Stimulated activated CD8-positive, alpha-beta memory T cell treated with anti-CD3 and anti-CD28 coated beads, Interleukin-7, amount 100 ng/mL, for 48 hours (primary cell): ENCODE data around the gene ECE1.
"Not testable (repeated sequence)": the region's sequence is repeated elsewhere in the genome, so short reads cannot be mapped to it uniquely, and the experiment has no call there.

Source experiments
- DNase-seq, 2 donors: peaks; one replicate each; pipeline ENCODE4 v3.0.0-alpha.2; 2020; ENCODE audit warnings: low read depth in 1 of 2; ENCODE audit errors: extremely low read depth in 1 of 2

The ECE1 gene

DNA sequence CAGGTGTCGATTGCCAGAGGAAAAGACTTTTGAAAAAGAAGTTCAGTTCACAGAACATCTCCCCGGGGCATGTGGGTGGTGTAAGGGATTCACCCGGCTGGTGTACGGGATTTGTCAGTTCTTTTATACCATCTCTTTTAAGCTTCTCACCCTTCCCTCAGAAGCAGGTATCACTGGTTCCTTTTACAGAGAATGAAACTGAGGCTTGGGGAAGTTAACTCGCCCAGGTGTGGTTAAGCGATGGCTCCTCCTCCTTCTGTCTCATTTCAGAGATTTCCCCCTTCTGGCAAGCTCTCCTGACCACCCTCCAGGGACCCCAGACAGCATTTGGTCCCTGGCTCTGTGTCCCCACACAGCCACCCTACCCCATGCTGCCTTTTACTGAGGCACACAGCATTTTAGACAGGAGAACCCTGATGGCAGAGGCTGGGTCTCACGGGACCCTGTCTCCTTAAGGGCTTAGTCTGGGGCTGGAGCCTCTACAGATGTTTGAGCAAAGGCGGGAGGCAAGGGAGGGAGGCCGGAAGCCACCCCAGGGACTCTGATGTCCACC, 2.8 kb upstream of the ECE1 start:
- DNase-seq: peak; percentile 42 to 56

DNA sequence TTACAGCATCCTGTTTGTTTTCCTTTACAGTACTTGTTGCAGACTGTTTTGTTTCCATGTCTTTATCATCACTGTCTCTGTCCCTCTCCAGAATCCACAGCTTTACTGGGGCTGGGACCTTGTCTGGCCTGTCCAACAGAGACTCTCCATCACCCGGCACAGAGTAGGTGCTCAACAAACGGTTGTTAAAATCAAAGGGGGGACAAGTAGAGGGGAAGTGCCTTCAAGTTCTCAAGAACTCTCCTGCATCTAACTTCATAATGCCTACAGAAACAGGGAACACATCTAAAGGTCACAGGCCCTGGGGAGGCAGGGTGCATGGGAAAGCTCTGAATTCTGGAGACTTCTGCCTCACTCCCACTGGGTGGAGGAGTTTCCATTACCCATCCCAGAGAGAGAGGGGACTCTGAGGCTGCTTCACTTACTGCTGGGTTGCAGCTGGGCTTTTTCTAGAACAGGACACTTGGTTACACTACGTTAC, 2.3 kb upstream of the ECE1 start:
- no peak for DNase-seq

- no peak for DNase-seq
These were observed 1.7 kb upstream of the ECE1 start for GRCh38 chr1:21291964-21292363.

- DNase-seq: no peak
These were observed 921 bp upstream of the ECE1 start for GRCh38 chr1:21291184-21291583.

- no peak for DNase-seq
These were observed 282 bp upstream of the ECE1 start for GRCh38 chr1:21290546-21290944.

- no peak for DNase-seq
These were observed 1.1 kb downstream of the ECE1 start for GRCh38 chr1:21289127-21289526.

GRCh38 chr1:21287905-21288514, 2.3 kb downstream of the ECE1 start:
- DNase-seq: no peak

GRCh38 chr1:21285386-21285785, 4.9 kb downstream of the ECE1 start:
- not testable (repeated sequence) for DNase-seq

GRCh38 chr1:21285055-21285372, 5.2 kb downstream of the ECE1 start:
- no peak for DNase-seq

DNA sequence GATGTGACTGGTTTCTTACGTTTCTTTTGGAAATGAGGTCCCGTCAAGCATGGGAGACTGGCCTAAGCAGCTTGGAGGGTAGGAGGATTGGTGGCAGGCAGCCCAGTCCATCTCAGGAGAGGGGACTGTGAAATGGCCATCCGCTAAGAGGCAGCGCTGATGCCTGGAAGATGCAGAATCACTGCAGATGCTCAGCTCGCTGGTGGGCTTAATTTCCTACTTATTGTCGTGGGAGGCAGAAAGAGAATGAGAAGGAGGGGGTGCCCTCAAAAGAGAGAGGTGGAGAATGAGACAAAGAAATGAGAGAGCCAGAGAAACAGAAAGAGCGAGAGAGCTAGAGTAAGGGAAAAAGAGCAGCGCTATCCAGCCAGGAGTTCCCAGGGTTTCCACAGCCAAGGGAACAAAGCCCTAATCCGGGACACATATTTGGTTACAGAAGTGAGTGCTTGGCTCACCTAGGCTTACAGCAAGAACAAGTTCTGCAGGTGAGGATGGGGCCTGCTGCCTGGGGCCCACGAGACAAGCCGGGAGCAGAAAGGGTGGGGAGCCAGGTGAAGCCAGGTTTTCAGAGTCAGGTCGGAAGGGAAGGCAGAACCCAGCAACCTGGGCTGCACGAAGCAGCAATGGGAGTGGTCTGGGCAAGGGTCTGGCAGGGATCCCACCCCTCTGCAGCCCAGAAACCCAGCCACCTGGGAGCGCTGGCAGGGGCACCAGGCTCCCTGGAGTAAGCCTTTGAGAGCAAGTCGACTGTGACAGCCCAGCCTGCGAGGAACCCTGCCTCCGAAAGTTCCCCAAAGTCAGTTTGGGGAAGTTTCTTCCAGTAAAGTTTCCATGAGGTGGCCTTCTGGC, 5.8 kb downstream of the ECE1 start:
- DNase-seq: no peak

DNA sequence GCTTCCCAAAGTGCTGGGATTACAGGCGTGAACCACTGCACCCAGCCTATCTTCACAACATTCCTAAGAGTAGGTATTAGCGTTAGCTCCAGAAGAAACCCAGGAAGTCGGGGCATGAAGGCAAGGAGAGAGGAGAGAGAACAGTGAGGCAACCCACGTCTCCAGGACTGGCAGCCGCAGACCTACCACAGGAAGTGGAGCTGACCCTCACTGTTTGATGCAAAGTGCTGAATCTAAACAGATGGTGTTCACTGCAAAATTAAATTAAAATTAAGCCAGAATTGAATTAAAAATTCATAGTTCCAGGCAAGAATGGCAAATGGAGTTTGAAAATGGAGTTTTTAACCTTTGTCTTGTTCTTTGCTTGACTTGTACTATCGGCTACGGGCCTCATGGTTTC, 6.7 kb downstream of the ECE1 start:
- no peak for DNase-seq

- DNase-seq: not testable (repeated sequence)
These were observed 8.2 kb downstream of the ECE1 start for GRCh38 chr1:21282020-21282419.

DNA sequence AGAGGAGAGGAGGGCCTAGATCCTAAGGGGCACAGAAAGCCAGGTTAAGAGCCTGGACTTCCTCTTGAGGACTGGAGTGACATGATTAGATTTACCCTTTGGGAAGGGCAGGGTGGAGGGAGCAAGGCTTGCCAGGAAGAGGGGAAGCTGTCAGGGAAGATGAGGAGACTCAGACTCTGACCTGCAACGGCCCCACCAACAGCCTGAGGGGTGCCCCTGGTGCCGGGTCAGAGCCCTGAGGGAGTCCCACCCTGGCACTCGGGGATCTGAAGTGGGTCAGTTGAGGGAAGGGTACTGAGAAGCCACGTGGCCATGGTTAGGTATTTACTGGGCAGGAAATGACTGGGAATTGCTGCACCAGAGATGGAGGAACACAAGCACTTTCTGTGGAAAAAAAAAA, 9.8 kb downstream of the ECE1 start:
- no peak for DNase-seq

DNA sequence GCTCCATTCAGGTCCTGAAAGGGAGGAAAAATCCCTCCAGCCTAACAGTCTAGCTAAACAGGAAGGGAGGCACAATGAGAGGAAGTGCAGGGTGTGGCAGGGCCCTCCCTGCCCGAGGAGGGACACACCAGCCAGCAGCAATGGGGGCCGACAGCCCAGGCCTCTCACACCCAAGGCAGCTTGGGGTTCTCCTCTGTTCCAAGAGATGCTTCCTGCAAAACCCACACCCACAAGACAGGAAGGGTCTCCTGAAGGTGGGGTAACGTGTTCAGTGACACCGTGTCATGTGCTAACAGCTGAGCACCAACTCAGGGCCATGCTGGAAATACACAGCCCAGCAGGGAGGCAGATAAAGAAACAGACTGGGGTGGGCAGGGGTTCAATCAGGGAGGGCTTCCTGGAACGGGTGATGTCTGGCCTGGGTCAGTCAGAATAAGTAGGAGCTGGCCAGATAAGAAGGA, 10.2 kb downstream of the ECE1 start:
- DNase-seq: no peak

- DNase-seq: no peak
These were observed 11.1 kb downstream of the ECE1 start for GRCh38 chr1:21278860-21279845.

- no peak for DNase-seq
These were observed 11.9 kb downstream of the ECE1 start for GRCh38 chr1:21278208-21278859.

DNA sequence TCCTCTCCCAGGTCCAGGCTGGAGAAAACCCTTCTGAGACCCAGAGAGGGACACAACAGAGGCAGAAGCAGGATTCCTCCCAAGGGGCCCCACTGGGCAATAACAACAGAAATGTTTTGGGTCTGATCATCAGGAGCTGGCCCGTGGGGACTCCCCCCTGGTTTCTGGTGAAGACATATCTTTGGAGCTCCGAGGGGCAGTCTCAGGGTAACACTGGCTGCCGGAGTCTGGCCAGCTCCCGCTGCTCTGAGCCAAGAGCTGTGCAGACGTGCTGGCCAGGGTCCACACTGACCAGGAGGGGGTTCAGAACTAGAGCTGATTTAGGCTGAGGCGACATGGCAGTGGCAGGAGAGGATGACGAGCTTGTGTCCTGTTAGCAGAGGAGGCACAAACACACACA, 13.1 kb downstream of the ECE1 start:
- DNase-seq: no peak

GRCh38 chr1:21272540-21272939, 17.7 kb downstream of the ECE1 start:
- DNase-seq: no peak

- DNase-seq: no peak
These were observed 18.7 kb downstream of the ECE1 start for GRCh38 chr1:21271550-21271949.

DNA sequence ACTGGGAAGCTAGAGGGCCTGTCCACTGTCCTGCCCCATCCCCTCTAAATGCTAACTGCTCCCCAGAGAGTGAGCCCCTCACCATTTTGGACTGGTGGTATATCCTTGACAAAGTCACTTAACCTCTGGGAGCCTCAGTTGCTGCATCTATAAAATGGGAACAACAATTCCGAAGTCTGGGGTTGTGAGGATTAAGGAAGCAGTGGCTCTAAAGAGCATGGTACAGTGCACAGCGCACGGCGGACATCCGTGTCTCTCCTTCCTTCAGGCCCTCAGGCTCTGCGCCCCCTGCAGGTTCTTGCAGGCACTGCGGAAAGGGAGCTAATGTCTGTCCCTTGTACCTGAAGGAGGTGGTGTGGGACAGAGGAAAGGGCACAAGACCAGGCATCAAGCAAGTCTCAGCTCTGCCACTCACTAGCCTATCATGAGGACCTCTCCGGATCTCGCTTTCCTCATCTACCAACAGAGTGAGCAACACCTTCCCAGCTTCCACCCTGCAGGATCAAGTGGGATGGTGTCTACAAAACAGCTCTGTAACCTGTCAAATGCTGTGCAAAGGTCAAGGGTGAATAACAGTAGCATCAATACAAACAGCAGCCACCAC, 20.1 kb downstream of the ECE1 start:
- peak in 1 of 2 donors; percentile 74 for DNase-seq
